Neuron (in vitro differentiated cells): Measurements from ENCODE around the gene MEF2B.

Experiments used
- H2AFZ ChIP-seq: one replicate; pipeline ENCODE4 v1.6.1; 2013; ENCODE audit warnings: low read depth, mild to moderate bottlenecking, inconsistent platforms, low read length, moderate library complexity
- H3K27me3 ChIP-seq: one replicate; pipeline ENCODE4 v1.6.1; 2013; ENCODE audit warnings: low read length; ENCODE audit not compliant: insufficient read depth
- H3K36me3 ChIP-seq: one replicate; pipeline ENCODE4 v1.6.1; 2013; ENCODE audit warnings: low read length; ENCODE audit not compliant: insufficient read depth
- H3K4me1 ChIP-seq: one replicate; pipeline ENCODE4 v1.6.1; 2013; ENCODE audit warnings: low read length; ENCODE audit not compliant: insufficient read depth
- H3K4me3 ChIP-seq: 2 replicates; pipeline ENCODE4 v1.5.1; 2013; ENCODE audit warnings: mild to moderate bottlenecking, low read length, moderate library complexity
- H3K9me3 ChIP-seq: one replicate; pipeline ENCODE4 v1.6.1; 2013; ENCODE audit warnings: low read length

Gene MEF2B

DNA sequence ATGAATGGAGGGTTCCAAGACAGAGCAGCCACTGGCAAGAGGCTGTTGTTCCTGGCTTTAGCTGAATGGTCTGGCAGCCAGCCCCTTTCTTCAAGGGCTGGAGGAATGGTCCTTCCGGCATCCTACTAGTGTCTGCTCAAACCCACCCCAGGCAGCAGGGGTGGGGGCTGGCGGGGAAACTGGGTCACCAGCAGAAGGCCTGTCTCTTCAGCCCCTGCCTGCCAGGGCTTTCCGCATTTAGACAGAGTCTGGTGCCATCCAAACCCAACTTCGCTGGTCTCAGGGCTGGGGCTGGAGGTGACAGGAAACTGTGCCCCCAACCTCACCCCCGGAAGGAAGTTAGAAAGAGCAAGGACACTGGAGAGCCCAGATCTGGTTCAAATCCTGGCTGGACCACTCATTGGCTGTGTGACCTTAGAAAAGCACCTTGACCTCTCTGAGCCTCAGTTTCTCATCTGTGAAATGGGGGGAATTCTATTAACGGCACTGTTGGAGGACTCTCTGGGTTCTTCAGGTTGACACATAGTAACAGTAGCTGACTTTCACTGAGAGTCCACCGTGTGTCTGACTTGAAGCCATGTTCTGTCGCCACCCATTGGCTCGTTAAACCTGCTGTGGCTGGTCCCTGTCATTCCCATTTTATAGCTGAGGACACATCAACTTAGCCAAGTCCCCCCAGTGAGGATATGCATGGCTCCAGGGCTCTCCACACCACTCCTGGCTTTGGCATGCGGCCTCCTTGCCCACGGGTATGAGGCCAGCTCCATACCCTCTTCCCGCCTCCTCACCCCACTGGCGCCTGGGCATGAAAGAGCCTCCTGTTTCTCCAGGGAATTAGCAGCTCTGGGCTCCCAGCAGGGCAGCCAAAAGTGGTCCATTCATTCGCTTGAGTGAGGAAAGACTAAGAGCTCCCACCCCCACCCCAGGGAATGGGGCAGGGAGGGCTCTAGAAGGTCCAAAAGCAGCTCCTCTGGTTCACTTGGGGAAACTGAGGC is 35.6 kb upstream of the MEF2B start:
- H3K4me1 ChIP-seq: peaks cover 12% of the 10 kb centered on the region
- no peaks in the 10 kb centered on the region for H3K27me3 ChIP-seq
- no peak overlapping the region for H2AFZ ChIP-seq
- H3K4me3 ChIP-seq: no peak overlapping the region
- H3K36me3 ChIP-seq: peaks cover 5% of the 10 kb centered on the region
- no peaks in the 10 kb centered on the region for H3K9me3 ChIP-seq

DNA sequence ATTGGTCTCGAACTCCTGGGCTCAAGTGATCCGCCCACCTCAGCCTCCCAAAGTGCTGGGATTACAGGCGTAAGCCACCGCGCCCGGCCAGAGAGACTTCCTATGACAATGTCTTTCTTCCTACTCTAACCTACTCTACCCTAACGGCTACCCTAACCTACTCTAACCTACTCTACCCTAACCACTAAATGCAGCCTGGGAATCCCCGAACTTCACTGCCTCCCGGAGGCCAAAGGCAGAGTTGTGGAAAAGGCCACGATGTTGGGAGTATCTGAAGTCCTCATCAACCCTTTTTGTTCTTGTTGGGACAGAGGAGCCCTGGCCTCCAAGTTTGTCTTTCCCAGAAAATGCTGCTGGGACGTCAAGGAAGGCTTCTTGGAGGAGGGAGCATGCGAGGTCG is 34.1 kb upstream of the MEF2B start:
- Histone ChIP-seq H2AFZ (no peak overlapping the region), H3K4me1 (peaks cover 12% of the 10 kb centered on the region), H3K4me3 (no peak overlapping the region), H3K27me3 (no peaks in the 10 kb centered on the region), H3K9me3 (no peaks in the 10 kb centered on the region), H3K36me3 (peaks cover 13% of the 10 kb centered on the region)

DNA sequence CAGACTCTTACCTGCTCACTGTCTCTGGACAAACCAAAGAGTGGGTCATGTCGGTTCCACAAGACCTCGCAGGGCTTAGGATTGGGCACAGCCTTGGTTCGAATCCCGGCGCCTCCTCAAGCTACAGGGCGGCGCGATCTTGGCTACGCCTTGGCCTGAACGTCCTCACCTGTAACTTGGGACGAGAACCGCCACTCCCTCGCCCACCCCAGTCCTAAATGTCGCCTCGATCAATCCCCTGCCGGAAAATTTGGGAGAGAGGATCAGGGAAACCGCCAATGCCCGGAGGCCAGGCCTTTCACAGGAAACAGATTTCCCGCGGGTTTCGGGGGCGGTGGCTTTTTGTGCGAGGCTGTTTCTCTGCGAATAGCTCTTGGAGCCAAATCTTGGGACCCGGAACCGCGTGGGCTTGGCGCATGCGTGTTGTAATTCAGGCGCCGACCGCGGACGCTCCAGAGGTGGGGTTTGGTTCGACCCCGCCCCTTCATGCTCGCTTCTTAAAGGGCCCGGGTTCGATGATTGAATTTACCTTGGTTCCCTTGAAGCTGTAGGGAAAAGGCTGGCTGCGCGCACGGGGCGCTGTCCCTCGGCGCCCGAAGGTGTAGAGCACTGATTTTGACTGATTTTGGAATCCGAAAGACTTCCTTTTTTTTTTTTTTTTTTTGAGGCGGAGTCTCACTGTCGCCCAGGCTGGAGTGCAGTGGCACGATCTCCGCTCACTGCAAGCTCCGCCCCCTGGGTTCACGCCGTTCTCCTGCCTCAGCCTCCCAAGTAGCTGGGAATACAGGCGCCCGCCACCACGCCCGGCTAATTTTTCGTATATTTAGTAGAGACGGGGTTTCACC is 33.2 kb upstream of the MEF2B start, which contains the start of gene NR2C2AP:
NR2C2AP (minus strand) TSS at position 403 of the 845 bp plus-strand sequence; CDS start at position 49, 354 bp downstream.
- peak within 1 kb of the TSS; percentile 45 for H2AFZ ChIP-seq
- H3K4me3 ChIP-seq: peak within 1 kb of the TSS; percentile 73
- peaks cover 12% of the 10 kb centered on the region for H3K4me1 ChIP-seq
- no peaks in the 10 kb centered on the region for H3K9me3 ChIP-seq
- peaks cover 22% of the 10 kb centered on the region for H3K36me3 ChIP-seq
- H3K27me3 ChIP-seq: no peaks in the 10 kb centered on the region

DNA sequence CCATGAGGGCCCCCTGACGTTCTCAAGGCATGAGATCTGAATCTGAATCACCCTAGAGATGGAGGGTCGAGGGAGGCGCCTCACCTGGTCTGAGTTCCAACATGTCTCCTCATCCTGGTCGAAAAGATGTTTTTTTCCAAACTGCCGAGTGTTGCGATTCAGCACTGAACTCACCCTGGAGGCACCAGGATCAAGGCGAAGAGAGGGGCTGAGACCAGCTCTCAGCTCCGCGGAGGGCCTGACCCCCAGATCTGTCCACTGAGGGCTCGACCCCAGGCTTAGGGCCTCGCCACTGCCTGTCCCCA is 32.6 kb upstream of the MEF2B start:
- Histone ChIP-seq H3K27me3 (no peaks in the 10 kb centered on the region), H3K4me1 (peaks cover 9% of the 10 kb centered on the region), H3K9me3 (no peaks in the 10 kb centered on the region), H2AFZ (no peak overlapping the region), H3K36me3 (peaks cover 26% of the 10 kb centered on the region), H3K4me3 (peak overlapping the region; percentile 73)

DNA sequence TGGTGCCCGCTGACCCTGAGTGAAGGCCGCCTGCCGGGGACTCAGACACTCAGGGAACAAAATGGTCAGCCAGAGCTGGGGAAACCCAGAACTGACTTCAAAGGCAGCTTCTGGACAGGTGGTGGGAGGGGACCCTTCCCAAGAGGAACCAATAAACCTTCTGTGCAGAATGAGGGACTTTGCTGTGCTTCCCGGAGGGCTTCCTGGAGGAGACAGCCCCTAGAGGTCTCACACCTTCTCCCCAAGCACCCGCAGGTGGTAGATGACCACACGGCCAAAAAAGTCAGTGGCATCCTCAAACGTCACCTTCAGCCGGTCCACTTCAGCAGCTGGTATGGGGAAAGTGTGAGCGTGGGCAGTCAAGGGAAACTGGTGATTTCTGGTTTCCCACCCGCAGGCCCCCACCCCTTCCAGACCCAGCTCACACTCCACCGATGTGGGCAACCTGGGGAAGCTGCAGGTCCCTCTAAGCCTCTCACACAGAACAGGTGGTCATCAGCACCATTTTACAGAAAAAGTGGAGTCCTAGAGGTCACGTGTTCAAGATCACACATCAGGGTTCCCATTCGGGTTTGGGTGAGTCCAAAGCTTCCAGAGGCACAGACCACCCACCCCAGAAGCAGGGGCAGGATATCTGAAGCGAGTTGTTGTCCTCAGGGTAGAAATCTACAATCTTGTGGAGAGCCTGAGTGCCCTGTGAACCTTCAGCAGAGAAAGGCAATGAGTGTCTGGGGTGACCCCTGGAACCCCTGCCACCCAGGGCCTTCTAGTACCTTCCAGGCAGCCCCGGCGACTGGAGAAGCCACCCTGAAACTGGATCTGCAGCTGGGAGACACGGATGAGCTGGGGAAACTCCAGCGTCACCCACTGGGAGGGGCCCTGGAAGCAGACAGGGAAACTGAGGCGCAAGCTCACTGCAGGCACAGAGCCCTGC is 31.9 kb upstream of the MEF2B start:
- Histone ChIP-seq H3K4me3 (peak overlapping the region; percentile 73), H3K9me3 (no peaks in the 10 kb centered on the region), H3K36me3 (peaks cover 29% of the 10 kb centered on the region), H3K4me1 (peaks cover 7% of the 10 kb centered on the region), H2AFZ (no peak overlapping the region), H3K27me3 (no peaks in the 10 kb centered on the region)

DNA sequence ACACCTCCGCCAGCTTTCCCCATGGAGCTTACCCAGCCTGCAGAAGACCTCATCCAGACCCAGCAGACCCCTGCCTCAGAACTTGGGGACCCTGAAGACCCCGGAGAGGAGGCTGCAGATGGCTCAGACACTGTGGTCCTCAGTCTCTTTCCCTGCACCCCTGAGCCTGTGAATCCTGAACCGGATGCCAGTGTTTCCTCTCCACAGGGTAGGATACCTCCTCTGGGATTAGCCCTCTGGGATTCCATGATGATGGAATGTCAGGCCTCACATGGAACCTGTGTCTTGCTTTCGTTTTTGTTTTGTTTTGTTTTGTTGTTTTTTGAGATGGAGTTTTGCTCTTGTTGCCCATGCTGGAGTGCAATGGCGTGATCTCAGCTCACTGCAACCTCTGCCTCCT is 23.9 kb upstream of the MEF2B start:
- Histone ChIP-seq H3K9me3 (no peaks in the 10 kb centered on the region), H3K4me3 (peak overlapping the region; percentile 93), H3K36me3 (peaks cover 24% of the 10 kb centered on the region), H3K27me3 (no peaks in the 10 kb centered on the region), H3K4me1 (peaks cover 17% of the 10 kb centered on the region), H2AFZ (no peak overlapping the region)

DNA sequence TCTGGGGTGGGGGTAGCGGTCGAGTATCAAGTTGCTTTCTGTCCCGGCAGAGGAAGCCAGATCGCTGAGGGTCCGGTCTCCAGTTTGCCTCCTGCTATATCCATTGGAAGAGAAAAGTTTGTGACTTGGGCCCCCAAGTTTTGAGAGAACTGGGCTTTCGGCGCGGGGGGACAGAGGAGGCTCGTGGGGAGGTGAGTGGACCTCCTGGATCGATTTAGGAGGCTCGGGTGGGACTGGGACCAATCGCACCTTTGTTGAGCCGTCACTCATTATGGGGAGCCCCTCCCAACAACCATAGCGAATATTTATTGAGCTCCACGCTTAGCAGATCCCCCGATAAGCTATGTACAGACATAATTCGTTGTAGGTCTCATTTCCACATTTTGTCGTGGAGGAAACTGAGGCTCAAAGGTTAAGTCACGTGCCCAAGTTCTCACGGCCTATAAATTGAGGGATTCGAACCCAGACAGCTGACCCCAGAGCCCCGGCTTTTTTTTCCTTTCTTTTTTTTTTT is 22.9 kb upstream of the MEF2B start:
- no peaks in the 10 kb centered on the region for H3K9me3 ChIP-seq
- peak overlapping the region; percentile 33 for H2AFZ ChIP-seq
- H3K36me3 ChIP-seq: peaks cover 18% of the 10 kb centered on the region
- H3K27me3 ChIP-seq: no peaks in the 10 kb centered on the region
- H3K4me3 ChIP-seq: peak overlapping the region; percentile 93
- peaks cover 17% of the 10 kb centered on the region for H3K4me1 ChIP-seq

DNA sequence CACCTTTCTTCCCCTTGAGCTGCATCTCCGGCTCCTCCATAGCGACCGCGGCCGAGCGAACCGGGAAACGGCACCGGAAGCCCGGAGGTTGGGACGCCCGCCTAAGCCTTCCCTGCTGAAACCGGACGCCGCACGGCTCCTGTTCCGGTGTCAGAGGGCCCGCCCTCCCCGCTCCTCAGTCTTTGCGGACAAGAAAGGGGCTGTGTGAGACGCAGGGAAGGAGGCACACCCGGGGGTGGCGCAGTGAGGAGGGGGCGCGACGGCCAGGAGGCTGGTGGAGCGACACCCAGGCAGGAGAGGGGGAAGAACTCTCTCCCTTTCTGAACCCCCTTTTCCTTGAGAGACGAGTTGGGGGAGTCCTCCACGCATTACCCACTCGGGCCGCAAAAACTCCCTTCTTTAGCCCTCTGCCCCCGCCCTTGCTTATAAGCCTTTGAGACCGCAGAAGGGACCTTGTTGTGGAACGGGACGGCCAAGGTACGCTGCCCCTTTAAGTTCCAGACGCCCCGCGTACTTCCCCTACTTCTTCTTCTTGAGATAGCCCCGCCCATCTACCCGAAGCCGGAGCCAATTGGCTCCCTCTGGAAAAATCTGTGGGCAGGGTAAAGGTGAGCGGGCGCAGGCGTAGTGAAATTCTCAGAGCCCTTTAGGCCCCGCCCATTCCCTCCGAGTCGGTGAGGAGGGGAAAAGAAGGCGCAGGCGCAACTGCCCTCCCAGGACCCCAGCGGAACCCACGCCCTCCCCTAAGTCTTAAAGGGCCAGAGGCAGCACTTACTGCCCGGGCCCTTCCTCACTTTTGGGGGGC is 22.2 kb upstream of the MEF2B start, which contains the start of the genes BORCS8 and RFXANK:
BORCS8 (minus strand) TSS at position 75 of the 805 bp plus-strand sequence; CDS start at position 40, 35 bp downstream.
RFXANK (plus strand) TSS at position 181 of the 805 bp plus-strand sequence. CDS start 1,689 bp downstream, outside the sequence.
- Histone ChIP-seq H3K9me3 (no peaks in the 10 kb centered on the region), H3K36me3 (peaks cover 17% of the 10 kb centered on the region), H3K27me3 (no peaks in the 10 kb centered on the region), H2AFZ (peak within 1 kb of the TSS; percentile 68), H3K4me3 (peak within 1 kb of the TSS; percentile 99), H3K4me1 (peaks cover 17% of the 10 kb centered on the region)

DNA sequence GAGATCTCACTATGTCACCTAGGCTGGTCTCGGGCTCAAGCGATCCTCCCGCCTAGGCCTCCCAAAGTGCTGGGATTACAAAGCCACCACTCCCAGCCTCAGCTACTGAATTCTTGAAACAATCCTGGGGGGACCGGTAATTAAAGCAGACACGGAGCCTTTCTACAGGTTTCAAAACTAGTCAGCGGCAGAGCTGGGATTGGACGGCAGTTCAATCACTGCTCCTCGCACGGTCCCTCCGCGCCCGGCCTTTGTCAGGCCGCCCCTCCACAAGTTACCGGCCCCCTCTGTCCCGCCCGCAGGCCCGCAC is 21.7 kb upstream of the MEF2B start:
- Histone ChIP-seq H3K4me3 (peak overlapping the region; percentile 99), H3K27me3 (no peaks in the 10 kb centered on the region), H3K36me3 (peaks cover 14% of the 10 kb centered on the region), H3K4me1 (peaks cover 17% of the 10 kb centered on the region), H2AFZ (peak overlapping the region; percentile 68), H3K9me3 (no peaks in the 10 kb centered on the region)

DNA sequence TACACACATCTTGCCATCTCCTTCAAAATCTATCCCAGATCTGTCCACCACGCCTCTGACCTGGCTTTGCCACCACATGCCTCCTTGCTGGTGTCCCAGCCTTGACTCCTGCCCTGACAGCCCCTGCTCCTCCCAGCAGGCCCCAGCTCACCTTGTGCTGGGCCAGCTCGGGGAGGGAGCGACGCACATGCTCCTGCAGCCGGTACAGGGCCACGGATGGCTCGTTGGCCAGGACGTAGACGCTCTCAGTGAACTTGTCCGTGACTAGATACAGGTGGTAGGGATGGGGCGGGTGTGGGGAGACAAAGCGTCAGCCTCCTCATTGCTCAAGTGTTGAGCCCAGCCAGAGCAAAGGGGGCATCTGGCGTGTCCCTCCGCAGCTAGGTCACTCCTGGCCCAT is 16.7 kb upstream of the MEF2B start:
- Histone ChIP-seq H3K4me3 (no peak overlapping the region), H3K9me3 (no peaks in the 10 kb centered on the region), H2AFZ (no peak overlapping the region), H3K27me3 (no peaks in the 10 kb centered on the region), H3K36me3 (peaks cover 16% of the 10 kb centered on the region), H3K4me1 (peaks cover 13% of the 10 kb centered on the region)

DNA sequence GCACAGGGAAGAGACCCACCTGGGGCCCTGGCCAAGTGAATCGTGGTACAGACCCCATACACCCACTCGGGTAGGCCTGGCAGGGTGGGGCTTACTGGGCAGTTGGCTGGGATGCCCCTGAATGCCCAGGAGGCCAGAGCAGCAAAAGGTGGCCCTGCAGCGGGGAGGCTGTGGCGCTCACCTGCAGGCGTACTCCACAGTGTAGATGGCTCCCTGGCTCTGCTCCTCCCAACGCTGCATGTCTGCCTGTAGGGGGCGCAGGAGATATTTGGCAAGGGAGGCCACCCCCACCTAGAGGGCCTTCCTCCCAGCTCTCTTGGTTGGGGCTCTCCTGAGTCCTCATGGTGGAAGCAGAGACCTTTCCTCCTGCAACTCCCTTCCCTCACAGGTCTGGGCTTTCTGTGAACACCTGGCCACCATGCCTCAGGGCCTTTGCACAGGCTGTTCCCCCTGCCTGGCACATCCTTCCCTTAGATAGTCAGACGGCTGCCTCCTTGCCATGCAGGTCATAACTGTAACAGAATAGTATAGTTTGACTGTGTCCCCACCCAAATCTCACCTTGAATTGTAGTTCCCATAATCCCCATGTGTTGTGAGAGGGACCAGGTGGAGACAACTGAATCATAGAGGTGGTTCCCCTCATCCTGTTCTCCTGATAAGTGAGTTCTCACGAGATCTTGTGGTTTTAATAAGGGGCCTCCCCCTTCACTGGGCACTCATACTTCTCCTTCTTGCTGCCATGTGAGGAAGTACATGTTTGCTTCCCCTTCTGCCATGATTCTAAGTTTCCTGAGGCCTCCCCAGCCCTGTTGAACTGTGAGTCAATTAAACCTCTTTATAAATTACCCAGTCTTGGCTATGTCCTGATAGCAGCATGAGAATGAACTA is 16.0 kb upstream of the MEF2B start:
- Histone ChIP-seq H3K9me3 (no peaks in the 10 kb centered on the region), H3K27me3 (no peaks in the 10 kb centered on the region), H3K4me1 (peaks cover 11% of the 10 kb centered on the region), H3K36me3 (peaks cover 20% of the 10 kb centered on the region), H3K4me3 (no peak overlapping the region), H2AFZ (no peak overlapping the region)
